DMS53 treated with DMSO at 0.1 percent for 48 hours (cell line): Measurements from ENCODE around the gene PCSK1.
A peak's percentile ranks its signal among the peaks of the same experiment; 100 is the strongest.
"Not testable (repeated sequence)": the region's sequence is repeated elsewhere in the genome, so short reads cannot be mapped to it uniquely, and the experiment has no call there.

Source experiments
- DNase-seq: peaks from one replicate; lab custom pipeline; 2025; ENCODE audit not compliant: unreplicated experiment; lab: John Stamatoyannopoulos, UW

The PCSK1 gene

DNA sequence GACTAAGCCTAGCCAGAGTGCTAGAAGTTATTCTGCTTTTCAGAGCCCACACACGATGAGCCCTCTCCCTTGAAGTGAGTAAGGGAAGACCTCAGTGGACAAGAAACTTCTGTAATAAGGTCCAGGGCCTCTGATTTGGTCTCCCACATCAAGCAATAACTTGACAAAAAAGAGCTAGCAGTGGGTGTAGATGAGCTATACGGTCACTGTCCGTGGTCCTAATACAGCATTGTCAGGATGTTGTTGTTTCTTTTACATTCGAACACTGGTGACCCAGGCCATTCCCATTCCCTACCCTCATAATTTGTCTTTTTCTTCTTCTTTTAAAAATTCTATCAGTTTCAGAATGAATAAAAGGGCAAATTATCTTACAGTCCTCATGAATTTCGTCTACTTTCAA, 5.2 kb downstream of the PCSK1 start:
- DNase-seq = no peak

DNA sequence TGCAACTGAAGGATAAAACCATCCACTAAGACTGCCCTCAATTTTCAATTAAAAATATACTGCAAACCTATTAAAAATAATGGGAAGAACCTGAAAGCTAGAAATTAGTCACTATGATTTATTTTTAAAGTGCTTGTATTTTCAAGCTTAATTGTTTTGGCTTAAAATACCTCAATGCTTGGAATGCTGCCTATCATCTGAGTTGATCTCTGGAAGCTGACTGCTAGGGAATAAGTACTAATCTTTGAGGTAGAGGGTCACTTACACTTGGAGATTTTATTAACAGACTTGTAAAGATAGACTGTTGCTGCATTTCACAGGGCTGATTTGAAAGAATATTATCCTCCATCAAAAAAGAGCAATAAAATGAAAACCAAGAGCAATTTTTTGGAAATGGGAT, 6.2 kb downstream of the PCSK1 start:
- DNase-seq = no peak

DNA sequence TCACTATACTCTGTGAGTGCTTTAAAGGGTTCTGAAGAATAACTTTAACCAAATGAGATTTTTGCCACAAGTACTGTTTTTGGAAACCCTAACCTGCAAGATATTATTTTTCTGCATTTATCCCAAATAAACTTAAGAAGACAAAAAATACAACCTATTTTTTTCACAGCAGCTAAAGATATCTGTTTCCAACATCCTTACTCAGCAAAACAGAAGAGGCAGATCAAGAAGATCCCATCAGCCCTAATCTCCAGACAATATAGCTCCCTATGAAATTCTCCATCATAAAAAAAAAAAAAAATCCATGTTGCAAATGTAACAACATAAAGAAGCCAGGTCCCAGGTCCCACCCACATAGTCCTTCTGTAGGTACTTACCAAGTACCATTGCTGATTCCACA, 7.6 kb downstream of the PCSK1 start:
- no peak for DNase-seq

DNA sequence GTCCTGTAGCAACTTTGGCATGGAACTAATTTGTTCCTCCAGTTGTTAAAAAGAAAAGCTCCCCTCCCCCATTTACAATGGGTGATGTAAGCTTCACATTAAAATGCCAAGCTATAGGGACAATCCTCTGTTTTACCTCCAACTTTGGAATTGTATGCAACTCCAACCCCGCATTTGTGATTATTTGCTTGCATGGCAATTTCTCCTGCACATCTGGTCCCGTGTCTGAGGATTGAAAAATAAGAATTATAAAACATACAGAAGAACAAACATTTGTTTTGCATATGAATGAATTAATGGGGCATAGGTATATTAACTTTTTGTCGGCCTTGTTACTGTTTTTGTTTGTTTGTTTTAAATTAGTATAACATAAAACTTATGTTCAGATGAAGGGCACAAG, 17.2 kb downstream of the PCSK1 start:
- no peak for DNase-seq

DNA sequence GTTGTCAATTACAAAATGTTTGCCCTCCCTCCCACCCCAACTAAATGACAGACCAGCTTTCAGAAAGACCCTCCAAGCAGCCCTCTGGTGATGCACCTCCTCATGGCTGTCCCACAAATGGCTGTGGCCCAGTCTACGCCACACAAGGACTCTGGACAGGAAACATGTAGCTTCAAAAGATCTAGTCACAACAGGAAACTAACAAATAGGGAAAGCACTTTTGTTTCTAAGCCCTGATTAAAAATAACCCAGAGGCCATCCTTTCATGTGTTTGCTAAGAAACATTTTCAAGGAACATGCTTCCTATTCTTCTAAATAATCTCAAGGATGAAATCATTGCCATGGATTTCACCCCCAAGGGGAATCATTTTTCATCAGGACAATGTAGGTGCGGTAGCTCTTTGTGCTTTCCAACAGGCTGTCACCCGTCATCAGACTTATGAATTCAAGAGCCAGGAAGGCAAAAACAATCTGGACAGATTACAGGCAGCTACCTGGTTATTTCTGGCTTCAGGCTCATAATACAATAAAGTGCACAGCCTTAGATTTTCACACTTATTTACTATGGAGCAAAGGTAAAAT, 20.1 kb downstream of the PCSK1 start:
- no peak for DNase-seq

DNA sequence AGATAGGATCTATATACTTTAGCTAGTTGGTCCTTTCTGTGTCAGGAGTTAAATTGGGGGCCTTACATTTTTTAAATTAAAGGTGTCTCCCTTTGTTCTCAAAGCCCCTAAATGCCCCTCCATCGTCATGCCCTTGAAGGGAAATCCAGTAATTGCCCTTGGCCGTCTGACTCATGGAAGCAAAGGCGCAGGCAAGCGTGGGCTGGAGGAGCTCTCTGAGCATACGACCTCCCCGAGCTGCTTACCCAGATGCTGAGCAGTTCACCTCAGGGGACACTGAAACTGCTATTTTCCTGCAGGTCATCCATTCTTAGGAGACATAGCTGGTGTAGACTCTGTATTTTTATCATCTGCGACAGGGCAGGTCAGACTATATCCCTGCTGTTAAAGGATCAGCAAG, 23.0 kb downstream of the PCSK1 start:
- DNase-seq = no peak

DNA sequence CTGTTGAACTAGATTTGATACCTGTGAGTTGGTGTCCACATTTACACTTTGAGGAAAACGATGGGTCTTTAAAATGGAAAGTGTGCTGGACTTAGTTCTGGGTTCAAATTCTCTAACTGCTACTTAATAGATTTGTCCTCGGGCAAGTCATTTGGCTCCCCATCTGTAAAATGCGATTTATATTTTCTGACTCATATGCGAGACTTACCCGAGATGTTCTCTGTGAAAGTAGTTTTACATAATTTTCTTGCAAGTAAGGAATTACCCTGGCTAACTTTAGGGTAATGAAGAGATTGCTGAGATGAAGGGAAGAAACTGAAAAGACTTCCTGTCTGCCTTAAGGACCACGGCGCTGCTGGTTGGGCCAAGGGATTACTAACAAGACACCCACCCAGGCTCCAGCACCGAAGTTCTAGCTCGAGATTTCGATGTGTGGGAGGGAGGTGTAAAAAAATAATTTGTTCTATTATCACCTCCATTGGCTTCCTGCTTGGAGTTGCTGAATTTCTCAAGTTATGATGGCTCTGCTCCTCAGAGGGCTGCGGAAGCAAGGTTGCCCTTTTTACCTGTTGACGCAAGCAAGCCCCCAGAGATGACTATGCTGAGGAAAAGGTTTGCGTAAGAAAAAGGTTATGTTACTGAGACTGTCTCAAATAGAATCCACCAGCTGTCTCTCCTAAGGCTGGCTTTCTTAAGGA, 24.1 kb downstream of the PCSK1 start:
- no peak for DNase-seq

DNA sequence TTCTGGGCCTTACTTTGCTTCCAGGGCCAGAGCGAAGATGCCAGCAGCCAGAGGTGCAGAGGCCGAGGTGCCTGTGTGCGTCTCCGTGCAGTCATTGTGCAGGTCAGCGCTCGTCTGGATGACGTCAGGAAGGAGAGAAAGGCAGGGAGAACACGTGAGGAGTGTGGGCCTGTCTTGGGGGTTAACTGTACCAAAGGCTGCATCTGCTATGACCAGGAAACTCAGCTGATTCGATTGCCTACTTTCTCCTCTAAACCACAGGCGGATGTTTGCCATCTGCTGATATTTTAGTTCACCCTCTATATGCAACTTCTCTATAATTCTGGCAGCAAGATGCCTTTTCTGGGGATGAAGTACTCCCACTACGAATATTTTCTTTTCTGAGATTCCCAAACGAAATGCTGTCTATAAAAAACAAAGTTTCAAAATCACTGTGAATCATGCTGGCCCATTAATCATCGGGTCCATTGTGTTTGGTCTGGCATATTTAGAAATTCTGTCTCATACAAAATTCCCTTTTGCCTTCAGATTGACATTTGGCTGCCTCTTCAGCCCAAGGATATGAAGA, 24.8 kb downstream of the PCSK1 start:
- no peak for DNase-seq

DNA sequence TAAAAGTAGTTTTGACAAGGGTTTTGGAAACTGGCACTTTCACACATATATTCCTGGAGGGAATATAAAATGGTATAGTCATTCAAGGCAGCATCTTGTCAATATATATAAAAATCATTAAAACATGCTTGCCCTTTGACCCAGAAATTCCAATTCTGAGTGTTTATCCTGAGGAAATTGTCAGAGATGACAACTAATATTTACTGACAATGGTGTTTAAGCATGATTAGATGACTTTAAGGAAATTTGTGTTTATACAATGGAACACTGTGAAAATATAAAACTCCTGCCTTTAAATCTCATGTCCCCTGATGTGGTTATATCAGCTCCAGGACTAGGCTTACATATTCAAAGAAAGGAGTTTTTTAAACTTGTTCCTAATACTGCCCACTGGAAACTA, 25.6 kb downstream of the PCSK1 start:
- DNase-seq = no peak

DNA sequence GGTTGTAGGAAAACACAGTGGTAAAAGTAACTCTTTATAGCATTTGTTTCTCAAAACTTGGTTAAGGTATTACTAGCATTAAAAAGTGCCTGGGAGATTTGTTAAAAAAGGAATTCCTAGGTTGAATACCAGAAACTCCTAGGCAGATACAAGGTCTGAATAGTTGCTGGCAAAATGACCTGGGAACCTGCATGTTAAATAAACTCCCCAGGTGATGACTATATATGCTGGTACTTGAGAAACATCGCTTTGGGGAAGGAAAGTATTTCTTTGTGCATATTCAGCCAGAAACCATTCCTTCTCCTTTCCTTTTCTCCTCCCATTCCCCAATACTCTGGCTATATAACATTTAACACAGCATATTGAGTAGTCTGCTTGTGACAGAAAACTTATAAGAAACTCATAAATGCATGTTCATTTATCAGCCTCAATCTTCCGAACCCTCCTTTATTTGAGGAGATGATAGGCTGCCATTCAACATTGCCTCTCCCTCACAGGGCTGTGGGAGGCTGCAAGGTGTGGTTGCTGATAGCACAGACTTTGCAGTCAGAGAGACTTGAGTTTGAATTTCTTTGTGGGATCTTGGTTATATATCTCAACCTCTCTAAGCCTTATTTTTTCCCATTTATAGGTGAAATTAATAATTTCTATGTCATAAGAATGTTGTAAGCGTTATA, 28.7 kb downstream of the PCSK1 start:
- DNase-seq = no peak

DNA sequence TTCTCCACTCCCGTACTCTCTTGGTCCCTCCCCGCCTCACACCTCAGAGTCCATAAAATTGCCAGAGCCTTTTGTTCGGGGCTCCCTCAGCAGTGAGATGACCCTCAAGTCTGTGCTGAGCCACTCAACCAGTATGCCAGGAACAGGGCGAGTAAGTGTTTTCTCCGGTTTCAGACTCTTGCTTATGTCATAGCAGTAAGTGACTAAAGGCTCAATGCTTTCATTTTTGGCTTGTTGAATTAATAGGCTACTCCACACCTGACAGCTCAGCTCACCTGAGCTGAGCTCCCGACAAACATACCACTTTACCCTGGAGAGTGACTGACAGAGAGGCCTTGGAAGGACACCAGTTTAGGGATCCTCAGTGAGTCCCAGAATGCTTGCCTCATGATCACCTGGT, 30.5 kb downstream of the PCSK1 start:
- DNase-seq = no peak

DNA sequence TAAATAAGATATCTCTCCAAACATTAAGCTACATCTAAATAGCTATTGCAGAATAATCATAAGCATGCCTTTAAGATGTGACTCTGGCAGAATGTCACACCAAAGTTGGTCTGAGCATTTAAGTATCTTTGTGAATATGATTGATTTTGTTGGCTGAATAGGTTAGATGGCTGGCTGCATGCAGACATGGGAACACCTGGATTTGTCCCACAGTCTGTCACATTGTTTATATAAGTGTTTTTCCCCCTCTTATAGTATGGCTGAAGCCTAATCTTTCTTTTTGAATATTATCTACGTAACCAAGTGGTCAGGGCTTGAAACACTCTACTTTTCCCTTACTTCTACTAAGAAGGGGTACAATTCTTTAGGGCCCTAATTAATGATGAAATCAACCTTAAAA, 36.2 kb downstream of the PCSK1 start:
- DNase-seq = no peak

DNA sequence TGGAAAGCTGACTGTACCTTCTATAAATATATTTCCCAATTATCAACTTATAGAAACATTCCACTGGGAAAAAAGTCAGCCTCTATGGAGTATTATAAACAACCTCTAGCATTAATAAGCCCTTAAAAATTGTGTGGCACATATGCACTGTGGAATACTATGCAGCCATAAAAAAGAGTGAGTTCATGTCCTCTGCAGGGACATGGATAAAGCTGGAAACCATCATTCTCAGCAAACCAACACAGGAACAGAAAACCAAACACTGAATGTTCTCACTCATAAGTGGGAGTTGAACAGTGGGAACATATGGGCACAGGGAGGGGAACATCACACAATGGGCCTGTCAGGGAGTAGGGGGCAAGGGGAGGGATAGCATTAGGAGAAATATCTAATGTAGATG, 37.8 kb downstream of the PCSK1 start:
- not testable (repeated sequence) for DNase-seq

DNA sequence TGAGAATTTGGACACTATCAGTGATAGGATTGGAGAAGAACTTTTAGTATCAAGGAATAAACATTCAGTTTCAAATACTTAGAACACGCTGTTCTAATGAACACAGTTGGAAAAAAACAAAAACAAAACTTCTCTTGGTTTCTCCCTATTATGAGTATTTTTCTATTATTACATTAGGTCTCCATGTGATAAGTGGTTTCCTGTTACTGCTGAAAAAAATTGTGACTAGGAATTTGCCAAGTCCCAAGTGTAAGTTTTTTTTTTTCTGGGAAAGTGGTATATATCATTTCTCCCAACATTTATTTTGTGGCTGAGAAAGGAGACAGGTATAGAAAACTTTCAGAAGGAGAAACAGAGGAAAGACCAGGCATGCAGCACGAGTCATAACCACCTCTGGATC, 41.1 kb downstream of the PCSK1 start:
- no peak for DNase-seq

DNA sequence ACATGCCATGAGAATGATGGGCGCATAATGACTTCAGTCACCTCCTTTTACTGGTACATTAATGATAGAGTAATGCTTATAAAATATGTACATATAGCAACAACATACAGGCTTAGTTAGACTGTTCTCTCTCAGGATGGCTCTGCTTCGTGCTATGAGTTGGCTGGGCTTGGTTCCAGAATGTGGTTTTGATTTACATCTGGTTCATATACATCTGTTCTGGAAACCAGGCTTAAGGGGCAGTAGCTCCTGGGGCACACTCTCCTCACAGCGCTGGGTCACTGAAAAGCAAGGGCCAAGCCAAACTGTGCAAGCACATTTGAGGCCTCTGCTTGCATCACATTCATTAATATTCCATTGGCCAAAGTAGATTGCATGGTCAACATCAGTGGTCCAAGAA, 44.9 kb downstream of the PCSK1 start:
- no peak for DNase-seq

DNA sequence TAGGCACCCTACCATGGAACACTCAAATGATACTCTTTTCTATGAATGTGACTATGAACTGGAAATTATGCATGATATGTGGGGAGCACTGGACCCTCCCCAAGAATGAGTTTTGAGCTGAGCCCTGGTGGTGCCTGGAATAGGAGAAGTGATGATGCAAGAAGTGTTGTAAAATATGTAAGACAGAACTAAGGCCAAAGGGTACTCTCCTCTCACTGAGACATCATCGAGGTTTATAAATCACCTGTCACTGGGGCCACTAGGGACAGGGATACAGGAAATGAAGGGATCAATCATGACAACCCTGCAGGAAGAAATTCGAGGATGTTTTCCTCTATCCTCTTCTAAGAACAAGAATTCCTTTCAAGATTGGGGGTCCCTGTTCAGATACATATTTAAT, 45.4 kb downstream of the PCSK1 start:
- no peak for DNase-seq

DNA sequence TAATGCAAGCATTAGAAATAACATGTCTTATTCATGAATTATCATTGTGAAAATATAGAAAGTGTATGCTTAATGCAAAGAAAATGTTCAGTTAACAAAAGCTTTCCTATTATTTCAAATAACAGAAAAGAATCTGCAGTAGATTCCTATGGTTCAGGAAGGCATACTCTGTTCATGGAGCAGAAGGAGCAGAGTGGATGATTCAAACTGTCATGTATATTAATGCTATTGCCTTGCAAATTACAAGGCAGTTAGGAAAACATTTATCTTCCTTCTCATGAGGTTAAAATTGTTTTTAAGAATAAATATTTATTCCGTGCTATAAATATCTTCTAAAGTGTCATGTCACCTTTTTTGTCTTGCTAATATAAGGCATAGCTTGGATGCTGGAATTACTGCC, 47.5 kb downstream of the PCSK1 start:
- no peak for DNase-seq

DNA sequence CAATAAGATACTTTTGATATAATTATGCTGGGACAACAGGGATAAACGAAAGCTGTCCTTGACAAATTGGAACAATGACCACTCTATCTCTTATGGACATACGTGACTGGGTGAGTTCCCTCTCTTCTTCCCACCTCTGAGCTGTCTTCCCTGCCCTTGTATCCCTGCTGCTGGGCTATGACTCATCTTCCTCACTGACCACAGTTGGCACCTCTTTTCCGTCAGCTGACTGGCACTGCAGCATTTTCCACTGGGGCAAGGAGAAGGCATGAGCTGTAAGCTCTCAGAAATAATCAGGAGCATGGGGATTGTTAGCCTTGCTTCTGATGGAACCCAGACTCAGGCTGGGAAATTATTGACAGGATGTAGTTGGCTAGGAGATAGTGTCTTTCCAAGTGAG, 48.7 kb downstream of the PCSK1 start:
- DNase-seq = no peak

DNA sequence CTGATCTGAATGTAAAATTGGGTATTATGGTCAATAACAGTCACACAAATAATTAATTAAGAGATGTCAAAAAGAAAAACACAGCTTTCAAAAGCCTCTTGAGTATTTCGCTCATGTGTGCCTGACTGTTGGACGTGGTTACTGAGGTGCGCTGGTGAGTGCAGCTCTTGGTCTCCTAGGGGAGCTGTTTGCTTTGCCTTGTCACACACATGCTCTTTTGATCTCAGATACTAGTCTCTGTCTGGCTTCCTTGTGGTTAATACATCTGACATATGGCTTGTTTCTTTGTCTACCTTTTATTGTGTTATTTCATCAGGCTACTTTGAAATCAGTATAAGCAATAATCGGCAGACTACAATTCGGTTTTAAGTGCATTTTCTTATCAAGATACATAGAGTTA, 51.5 kb downstream of the PCSK1 start:
- DNase-seq = peak; percentile 73

DNA sequence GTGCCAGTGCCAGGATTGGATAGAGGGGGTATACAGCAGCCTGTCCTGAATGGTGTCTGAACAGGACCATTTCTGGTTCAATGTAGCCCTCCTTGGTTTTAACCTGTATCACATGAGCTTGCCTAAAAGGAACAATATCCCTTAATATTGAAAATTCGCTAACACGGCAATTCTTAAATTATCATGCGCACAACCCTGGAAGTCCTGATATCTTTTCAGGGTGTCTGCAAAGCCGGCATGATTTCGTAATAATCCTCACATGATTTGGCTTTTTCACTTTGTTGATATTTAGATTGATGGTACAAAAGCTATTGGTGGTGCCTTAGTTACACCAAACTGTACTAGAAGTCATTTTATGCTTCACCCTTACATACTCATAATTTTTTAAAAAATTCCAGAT, 53.2 kb downstream of the PCSK1 start:
- DNase-seq = no peak

DNA sequence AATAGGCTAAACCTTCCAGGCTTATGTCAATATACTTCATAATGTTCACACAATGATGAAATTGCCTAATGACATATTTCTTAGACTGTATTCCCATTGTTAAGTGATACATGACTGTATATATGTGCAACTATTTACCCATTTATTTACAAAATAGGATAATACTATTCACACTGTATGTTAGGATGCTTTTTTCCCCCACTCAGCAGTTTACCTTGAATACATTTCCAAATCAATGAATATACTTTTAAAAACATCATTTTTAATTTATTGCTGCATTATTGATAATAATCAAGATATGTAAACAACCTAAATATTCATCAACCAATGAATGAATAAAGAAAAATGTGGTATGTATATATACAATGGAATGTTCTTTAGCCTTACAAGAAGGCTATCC, 55.5 kb downstream of the PCSK1 start:
- peak; percentile 3 for DNase-seq

DNA sequence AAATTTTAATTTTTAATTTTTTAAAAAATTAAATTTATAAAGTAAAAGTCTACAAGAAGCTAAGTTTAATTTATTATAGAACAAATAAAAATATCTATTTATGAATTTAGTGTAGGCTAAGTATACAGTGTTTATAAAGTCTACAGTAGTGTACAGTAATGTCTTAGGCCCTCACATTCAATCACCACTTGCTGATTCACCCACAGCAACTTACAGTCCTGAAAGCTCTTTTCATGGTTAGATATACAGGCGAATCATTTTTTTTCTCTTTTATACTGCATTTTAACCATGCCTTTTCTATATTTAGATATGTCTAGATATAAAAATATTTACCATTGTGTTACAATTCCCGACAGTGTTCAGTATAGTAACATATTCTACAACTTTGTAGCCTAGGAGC, 55.9 kb downstream of the PCSK1 start:
- DNase-seq = no peak
